GM12891 (cell line): ENCODE results near the gene WIPF2.
"Not testable (repeated sequence)": the region's sequence is repeated elsewhere in the genome, so short reads cannot be mapped to it uniquely, and the experiment has no call there.

Experiments
- DNase-seq: peaks from one replicate; pipeline ENCODE4 v3.0.0; 2011; ENCODE audit warnings: low spot score; ENCODE audit not compliant: insufficient read length
- FAIRE-seq: peaks from 2 replicates; lab custom pipeline; 2011; peaks lifted over from hg19 to GRCh38; lab: Jason Lieb, UNC
- PAX5 ChIP-seq: IDR thresholded peaks from 2 replicates; pipeline ENCODE4 v1.6.1; 2011; ENCODE audit warnings: low read length, moderate library complexity, mild to moderate bottlenecking; ENCODE audit not compliant: insufficient read depth, severe bottlenecking
- POLR2A ChIP-seq: IDR thresholded peaks from 2 replicates; pipeline ENCODE4 v1.6.1; 2011; ENCODE audit warnings: low read depth, low read length, control low read depth
- POLR2AphosphoS5 ChIP-seq: IDR thresholded peaks from 2 replicates; pipeline ENCODE4 v1.6.1; 2011; ENCODE audit warnings: low read depth, low read length, control low read depth
- POU2F2 ChIP-seq: IDR thresholded peaks from 2 replicates; pipeline ENCODE4 v1.6.1; 2011; ENCODE audit warnings: low read depth, mild to moderate bottlenecking, control low read depth, low read length, moderate library complexity
- SPI1 ChIP-seq: IDR thresholded peaks from 2 replicates; pipeline ENCODE4 v1.6.1; 2011; ENCODE audit warnings: low read depth, low read length, control low read depth
- TAF1 ChIP-seq: IDR thresholded peaks from 2 replicates; pipeline ENCODE4 v1.6.1; 2011; ENCODE audit warnings: low read depth, low read length, control low read depth

Gene WIPF2

GRCh38 chr17:40191237-40192208 lies 27.6 kb upstream of the WIPF2 start:
- TF ChIP-seq POLR2AphosphoS5 (no peak), POU2F2 (0 out of 2 replicates have a peak, but pooled peaks have one; percentile 42)
- FAIRE-seq (peak; percentile 96), DNase-seq (peak; percentile 77)

GRCh38 chr17:40192961-40193360 lies 26.1 kb upstream of the WIPF2 start:
- no peak for TF ChIP-seq SPI1
- no peak for TF ChIP-seq POU2F2
- no peak for TF ChIP-seq TAF1
- no peak for TF ChIP-seq PAX5
- TF ChIP-seq POLR2AphosphoS5 = no peak
- no peak for TF ChIP-seq POLR2A
- FAIRE-seq = no peak

GRCh38 chr17:40194821-40195220 lies 24.3 kb upstream of the WIPF2 start:
- TF ChIP-seq POLR2AphosphoS5 = no peak
- TF ChIP-seq POU2F2 = no peak
- TF ChIP-seq POLR2A = no peak
- no peak for TF ChIP-seq TAF1
- TF ChIP-seq PAX5 = no peak
- TF ChIP-seq SPI1 = no peak
- DNase-seq (no peak), FAIRE-seq (no peak)

More at GRCh38 chr17:40192961-40193360, 26.1 kb upstream of the WIPF2 start:
- DNase-seq = no peak

GRCh38 chr17:40197550-40197949 lies 21.6 kb upstream of the WIPF2 start:
- FAIRE-seq (no peak), DNase-seq (no peak)

DNA sequence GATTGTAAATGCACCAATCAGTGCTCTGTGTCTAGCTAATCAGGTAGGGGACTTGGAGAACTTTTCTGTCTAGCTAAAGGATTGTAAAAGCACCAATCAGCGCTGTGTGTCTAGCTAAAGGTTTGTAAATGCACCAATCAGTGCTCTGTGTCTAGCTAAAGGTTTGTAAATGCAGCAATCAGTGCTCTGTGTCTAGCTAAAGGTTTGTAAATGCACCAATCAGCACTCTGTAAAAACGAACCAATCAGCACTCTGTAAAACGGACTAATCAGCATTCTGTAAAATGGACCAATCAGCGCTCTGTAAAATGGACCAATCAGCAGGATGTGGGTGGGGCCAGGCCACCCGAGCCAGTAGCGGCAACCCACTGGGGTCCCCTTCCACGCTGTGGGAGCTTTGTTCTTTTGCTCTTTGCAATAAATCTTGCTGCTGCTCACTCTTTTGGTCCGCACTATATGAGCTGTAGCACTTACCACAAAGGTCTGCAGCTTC lies 21.1 kb upstream of the WIPF2 start:
- not testable (repeated sequence) for DNase-seq, FAIRE-seq

More at GRCh38 chr17:40197550-40197949, 21.6 kb upstream of the WIPF2 start:
- TF ChIP-seq POU2F2 (no peak), POLR2A (no peak), POLR2AphosphoS5 (no peak), SPI1 (no peak), PAX5 (no peak)

DNA sequence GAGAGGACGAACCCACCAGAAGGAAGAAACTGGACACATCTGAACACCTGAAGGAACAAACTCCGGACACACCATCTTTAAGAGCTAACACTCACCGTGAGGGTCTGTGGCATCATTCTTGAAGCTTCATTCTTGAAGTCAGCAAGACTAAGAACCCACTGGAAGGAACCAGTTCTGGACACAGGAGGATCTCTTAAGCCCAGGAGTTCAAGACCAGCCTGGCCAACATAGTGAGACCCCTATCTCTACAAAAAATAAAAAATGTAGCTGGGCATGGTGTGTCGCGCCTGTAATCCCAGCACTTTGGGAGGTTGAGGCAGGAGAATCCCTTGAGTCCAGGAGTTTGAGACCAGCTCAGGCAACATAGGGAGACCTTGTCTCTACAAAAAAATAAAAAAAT lies 20.5 kb upstream of the WIPF2 start:
- no peak for TF ChIP-seq SPI1
- TF ChIP-seq POU2F2 = no peak
- TF ChIP-seq PAX5 = no peak
- TF ChIP-seq POLR2AphosphoS5 = no peak
- TF ChIP-seq TAF1 = no peak
- TF ChIP-seq POLR2A = no peak

GRCh38 chr17:40203131-40203530 lies 16.0 kb upstream of the WIPF2 start:
- TF ChIP-seq PAX5 (no peak), POU2F2 (no peak), POLR2AphosphoS5 (no peak), SPI1 (no peak), POLR2A (no peak), TAF1 (no peak)
- DNase-seq (no peak), FAIRE-seq (no peak)

More for the DNA sequence above, 20.5 kb upstream of the WIPF2 start:
- DNase-seq (no peak), FAIRE-seq (no peak)

DNA sequence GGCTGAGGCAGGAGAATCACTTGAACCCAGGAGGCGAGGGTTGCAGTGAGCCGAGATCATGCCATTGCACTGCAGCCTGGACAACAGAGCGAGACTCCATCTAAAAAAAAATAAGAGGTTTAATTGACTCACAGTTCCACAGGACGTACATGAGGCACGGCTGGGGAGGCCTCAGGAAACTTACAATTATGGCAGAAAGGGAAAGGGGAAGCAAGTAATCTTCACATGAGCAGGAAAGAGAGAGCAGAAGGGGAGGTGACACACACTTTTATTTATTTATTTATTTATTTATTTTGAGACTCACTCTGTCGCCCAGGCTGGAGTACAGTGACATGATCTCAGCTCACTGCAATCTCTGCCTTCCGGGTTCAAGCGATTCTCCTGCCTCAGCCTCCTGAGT lies 12.9 kb upstream of the WIPF2 start:
- not testable (repeated sequence) for FAIRE-seq, DNase-seq

DNA sequence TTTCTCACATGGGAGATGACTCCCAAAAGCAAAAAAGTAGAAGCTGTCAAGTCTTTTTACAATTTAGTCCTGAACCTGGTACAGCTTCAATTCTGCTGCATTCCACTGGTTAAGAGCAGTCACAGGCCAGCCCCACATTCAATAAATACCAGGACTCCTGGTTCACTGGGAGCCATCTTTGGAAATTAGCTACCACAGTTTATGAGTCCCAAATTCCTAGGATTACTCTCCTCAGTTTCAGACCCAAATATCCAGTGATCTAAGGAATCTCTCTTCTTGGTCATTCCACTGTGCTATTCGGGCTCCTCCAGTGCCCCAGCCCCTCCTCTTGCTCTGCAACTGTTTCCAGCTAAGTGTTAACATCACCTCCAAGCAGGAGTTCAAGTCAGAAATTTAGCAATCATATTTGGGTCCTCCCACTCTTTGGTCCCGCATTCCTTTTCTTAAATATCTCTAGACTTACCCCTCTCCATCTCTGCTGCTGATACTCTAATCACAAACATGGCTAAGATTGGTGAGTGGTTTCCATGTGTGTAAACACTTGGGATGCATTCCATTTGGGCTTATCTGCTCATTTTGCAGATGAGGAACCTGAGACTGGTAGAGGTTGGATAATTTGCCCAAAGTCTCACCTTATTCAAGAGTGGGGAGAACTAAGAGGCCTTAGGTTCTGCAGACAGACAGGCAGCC lies 9.6 kb upstream of the WIPF2 start:
- no peak for DNase-seq
- TF ChIP-seq PAX5 = no peak
- no peak for TF ChIP-seq SPI1
- TF ChIP-seq POLR2AphosphoS5 = no peak
- no peak for TF ChIP-seq POU2F2
- TF ChIP-seq POLR2A = no peak
- no peak for TF ChIP-seq TAF1

DNA sequence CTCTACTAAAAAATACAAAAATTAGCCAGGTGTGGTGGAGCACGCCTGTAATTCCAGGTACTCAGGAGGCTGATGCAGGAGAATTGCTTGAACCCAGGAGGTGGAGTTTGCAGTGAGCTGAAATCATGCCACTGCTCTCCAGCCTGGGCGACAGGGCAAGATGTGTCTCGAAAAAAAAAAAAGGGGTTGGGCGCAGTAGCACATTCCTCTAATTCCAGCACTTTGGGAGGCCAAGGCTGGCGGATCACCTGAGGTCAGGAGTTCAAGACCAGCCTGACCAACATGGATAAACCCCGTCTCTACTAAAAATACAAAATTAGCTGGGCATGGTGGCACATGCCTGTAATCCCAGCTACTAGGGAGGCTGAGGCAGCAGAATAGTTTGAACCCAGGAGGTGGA lies 5.2 kb upstream of the WIPF2 start:
- DNase-seq, FAIRE-seq: not testable (repeated sequence)

More for the DNA sequence above, 9.6 kb upstream of the WIPF2 start:
- no peak for FAIRE-seq
